Measurements from ENCODE around the gene PATZ1. TPM values are rescaled to one million over a fixed set of nuclear protein-coding genes. Genes with fewer than 3 reads are reported as not detected.
A peak's percentile ranks its signal among the peaks of the same experiment; 100 is the strongest.
"Not testable (repeated sequence)": the region's sequence is repeated elsewhere in the genome, so short reads cannot be mapped to it uniquely, and the experiment has no call there.

The PATZ1 gene
- total RNA-seq, 1 donor from 2014 or later: 9.7 TPM

- DNase-seq (ENCODE audit: missing footprints) (no peak), ATAC-seq (no peak)
- intact Hi-C loops (cut with DNase I): no loop called here
Measured at GRCh38 chr22:31328544-31328960, 17.6 kb downstream of the PATZ1 start.

GRCh38 chr22:31327806-31328543 is 18.2 kb downstream of the PATZ1 start:
- intact Hi-C loops (cut with DNase I): no loop called here
- peak; percentile 52 for ATAC-seq

GRCh38 chr22:31326877-31327276 is 19.3 kb downstream of the PATZ1 start:
- ATAC-seq: no peak
- no peak for DNase-seq (ENCODE audit: missing footprints)
- intact Hi-C loops (cut with DNase I): no loop called here

More at GRCh38 chr22:31327806-31328543, 18.2 kb downstream of the PATZ1 start:
- no peak for DNase-seq (ENCODE audit: missing footprints)

GRCh38 chr22:31323578-31324550 is 22.3 kb downstream of the PATZ1 start:
- intact Hi-C loops (cut with DNase I): no loop called here
- ATAC-seq: no peak
- no peak for DNase-seq (ENCODE audit: missing footprints)

GRCh38 chr22:31321421-31321820 is 24.7 kb downstream of the PATZ1 start:
- DNase-seq (ENCODE audit: missing footprints): no peak
- intact Hi-C loops (cut with DNase I): no loop called here
- ATAC-seq: no peak

GRCh38 chr22:31314220-31314619 is 31.9 kb downstream of the PATZ1 start:
- ATAC-seq; intact Hi-C loops (cut with DNase I); DNase-seq (ENCODE audit: missing footprints): not testable (repeated sequence)

GRCh38 chr22:31313366-31314147 is 32.6 kb downstream of the PATZ1 start:
- ATAC-seq (peak; percentile 89), DNase-seq (ENCODE audit: missing footprints) (no peak)
- intact Hi-C loops (cut with DNase I): loop anchor here (2.0 kb wide), 1 partner anchor 21 kb away; the partner anchor contains the start of gene PIK3IP1

GRCh38 chr22:31308181-31308580 is 38.0 kb downstream of the PATZ1 start:
- DNase-seq (ENCODE audit: missing footprints): no peak
- no peak for ATAC-seq
- intact Hi-C loops (cut with DNase I): no loop called here

GRCh38 chr22:31305194-31305593 is 41.0 kb downstream of the PATZ1 start:
- ATAC-seq (no peak), DNase-seq (ENCODE audit: missing footprints) (no peak)
- intact Hi-C loops (cut with DNase I): no loop called here

- no peak for DNase-seq (ENCODE audit: missing footprints)
- ATAC-seq: no peak
- intact Hi-C loops (cut with DNase I): no loop called here
Measured at GRCh38 chr22:31302537-31302936, 43.6 kb downstream of the PATZ1 start.

- no peak for DNase-seq (ENCODE audit: missing footprints)
- intact Hi-C loops (cut with DNase I): no loop called here
- no peak for ATAC-seq
Measured at GRCh38 chr22:31302006-31302405, 44.1 kb downstream of the PATZ1 start.

GRCh38 chr22:31300896-31301295 is 45.2 kb downstream of the PATZ1 start:
- DNase-seq (ENCODE audit: missing footprints) (no peak), ATAC-seq (no peak)
- intact Hi-C loops (cut with DNase I): no loop called here

GRCh38 chr22:31295831-31296657 is 50.1 kb downstream of the PATZ1 start:
- no peak for ATAC-seq

GRCh38 chr22:31295360-31295759 is 50.8 kb downstream of the PATZ1 start:
- intact Hi-C loops (cut with DNase I): no loop called here
- DNase-seq (ENCODE audit: missing footprints) (no peak), ATAC-seq (no peak)

More at GRCh38 chr22:31295831-31296657, 50.1 kb downstream of the PATZ1 start:
- DNase-seq (ENCODE audit: missing footprints): no peak
- intact Hi-C loops (cut with DNase I): no loop called here

GRCh38 chr22:31292236-31292989 is 53.7 kb downstream of the PATZ1 start, which contains the start of gene PIK3IP1:
Gene PIK3IP1, minus strand, starts transcription at chr22:31292488. Its CDS starts 144 bp downstream, at chr22:31292344.
- DNase-seq (ENCODE audit: missing footprints) (peak; percentile 89), ATAC-seq (peak; percentile 79)
- intact Hi-C loops (cut with DNase I): loop anchor here (2.0 to 5.0 kb wide), 3 partner anchors 20 to 80 kb away; partner anchors contain the start of genes LIMK2 and PATZ1

GRCh38 chr22:31291481-31292235 is 54.5 kb downstream of the PATZ1 start:
- ATAC-seq (no peak), DNase-seq (ENCODE audit: missing footprints) (no peak)
- intact Hi-C loops (cut with DNase I): loop anchor here (2.0 to 5.0 kb wide), 3 partner anchors 21 to 79 kb away; partner anchors contain the start of genes LIMK2 and PATZ1
